ENCODE measurements around the gene WRAP73.

Gene WRAP73

DNA sequence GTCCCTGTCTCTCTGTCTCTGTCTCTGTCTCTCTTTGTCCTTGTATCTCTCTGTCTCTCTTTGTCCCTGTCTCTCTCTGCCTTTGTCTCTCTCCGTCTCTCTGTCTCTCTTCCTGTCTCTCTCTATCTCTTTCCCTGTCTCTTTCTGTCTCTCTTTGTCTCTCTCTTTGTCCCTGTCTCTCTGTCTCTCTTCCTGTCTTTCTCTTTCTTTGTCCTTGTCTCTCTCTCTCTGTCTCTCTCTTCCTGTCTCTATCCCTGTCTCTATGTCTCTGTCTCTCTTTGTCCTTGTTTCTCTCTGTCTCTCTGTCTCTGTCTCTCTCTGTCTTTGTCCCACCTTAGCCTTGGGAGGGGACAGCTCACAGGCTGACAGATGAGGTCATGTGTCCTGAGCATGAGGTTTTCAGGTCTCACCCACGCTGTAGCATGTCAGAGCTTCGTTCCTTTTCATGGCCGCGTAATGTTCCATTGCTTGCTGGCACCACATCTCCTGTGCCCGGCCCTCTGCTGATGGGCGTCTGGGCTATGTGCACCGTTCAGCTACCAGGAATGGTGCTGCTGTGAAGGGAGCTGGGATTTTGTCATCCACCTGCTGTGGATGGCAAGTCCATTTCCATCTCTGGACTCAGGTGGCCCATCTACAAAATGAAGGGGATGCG, 30.0 kb upstream of the WRAP73 start:
- TF ChIP-seq, protein P1, sequence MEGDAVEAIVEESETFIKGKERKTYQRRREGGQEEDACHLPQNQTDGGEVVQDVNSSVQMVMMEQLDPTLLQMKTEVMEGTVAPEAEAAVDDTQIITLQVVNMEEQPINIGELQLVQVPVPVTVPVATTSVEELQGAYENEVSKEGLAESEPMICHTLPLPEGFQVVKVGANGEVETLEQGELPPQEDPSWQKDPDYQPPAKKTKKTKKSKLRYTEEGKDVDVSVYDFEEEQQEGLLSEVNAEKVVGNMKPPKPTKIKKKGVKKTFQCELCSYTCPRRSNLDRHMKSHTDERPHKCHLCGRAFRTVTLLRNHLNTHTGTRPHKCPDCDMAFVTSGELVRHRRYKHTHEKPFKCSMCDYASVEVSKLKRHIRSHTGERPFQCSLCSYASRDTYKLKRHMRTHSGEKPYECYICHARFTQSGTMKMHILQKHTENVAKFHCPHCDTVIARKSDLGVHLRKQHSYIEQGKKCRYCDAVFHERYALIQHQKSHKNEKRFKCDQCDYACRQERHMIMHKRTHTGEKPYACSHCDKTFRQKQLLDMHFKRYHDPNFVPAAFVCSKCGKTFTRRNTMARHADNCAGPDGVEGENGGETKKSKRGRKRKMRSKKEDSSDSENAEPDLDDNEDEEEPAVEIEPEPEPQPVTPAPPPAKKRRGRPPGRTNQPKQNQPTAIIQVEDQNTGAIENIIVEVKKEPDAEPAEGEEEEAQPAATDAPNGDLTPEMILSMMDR (IDR thresholded peaks at IDR 0.05): no peak

DNA sequence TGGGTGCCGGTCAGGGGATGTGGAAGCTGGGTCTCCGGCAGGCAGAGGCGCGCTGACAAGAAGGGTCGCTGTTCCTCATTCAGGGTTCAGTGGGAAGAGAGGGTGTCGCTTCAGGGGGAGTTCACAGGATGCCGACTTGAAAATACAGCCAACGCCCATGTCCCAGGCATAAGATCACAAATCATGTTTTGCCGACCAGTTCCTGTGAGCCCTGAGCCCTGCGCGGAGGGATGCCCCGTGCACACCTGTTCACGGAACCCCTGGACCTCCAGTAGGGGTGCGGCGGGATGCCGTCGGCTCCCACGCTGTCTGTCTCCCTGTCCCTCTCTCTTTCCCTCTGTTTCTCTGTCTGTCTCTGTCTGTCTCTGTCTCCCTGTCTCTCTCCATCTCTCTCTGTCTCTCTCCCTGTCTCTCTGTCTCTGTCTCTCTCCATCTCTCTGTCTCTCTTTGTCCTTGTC, 29.2 kb upstream of the WRAP73 start:
- TF ChIP-seq, protein P1 (IDR thresholded peaks at IDR 0.05): no peak

DNA sequence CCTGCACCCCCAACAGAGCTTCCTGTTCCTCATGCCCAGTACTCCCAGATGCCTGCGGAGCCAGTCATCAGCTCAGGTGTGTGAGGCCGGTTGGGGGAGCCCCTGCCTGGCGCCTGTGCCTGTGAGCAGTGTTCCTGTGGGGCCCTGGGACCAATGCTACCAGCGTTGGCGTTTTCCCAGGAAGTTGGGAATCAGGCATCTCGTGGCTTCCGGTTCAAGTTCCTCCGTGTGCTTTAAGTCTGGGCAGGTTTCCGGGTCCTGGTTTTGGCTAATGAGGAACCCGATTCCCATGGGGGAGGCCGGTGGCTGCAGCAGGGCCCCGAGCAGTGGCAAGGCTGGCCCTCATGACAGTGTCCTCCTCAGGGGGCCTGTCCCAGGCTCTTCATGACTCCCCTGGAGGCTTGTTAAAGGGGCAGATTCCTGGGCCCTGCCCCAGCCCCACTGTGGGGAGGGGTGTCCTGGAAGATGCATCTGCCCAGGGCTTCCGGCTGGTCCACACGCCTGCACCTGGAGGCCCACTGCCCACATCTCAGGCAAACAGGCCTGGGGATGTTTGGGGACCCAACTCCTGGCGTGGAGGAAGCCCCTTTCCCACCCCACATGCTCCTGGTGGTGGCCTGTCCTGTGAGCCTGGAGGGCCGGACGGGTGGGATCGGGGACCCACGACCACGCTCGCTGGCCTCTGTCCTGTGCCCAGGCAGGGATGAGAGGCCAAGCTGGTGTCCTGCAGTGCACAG, 28.6 kb upstream of the WRAP73 start:
- TF ChIP-seq, protein P1 (IDR thresholded peaks at IDR 0.05): no peak

DNA sequence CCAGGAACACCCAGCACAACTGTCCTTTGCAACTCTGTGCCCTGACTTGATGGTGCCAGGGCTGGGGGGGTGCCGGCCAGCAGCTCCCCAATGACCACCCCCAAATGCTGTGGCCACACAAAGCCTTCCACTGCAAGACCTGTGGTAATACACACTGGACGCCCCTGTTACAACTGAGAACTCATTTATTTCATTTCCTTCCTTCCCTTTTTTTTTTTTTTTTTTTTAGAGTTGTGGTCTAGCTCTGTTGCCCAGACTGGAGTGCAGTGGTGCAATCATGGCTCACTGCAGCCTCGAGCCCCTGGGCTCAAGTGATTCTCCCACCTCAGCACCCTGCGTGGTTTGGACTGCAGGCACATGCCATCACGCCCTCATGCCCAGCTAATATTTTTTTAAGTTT, 27.6 kb upstream of the WRAP73 start:
- TF ChIP-seq, protein P1 (IDR thresholded peaks at IDR 0.05): no peak

DNA sequence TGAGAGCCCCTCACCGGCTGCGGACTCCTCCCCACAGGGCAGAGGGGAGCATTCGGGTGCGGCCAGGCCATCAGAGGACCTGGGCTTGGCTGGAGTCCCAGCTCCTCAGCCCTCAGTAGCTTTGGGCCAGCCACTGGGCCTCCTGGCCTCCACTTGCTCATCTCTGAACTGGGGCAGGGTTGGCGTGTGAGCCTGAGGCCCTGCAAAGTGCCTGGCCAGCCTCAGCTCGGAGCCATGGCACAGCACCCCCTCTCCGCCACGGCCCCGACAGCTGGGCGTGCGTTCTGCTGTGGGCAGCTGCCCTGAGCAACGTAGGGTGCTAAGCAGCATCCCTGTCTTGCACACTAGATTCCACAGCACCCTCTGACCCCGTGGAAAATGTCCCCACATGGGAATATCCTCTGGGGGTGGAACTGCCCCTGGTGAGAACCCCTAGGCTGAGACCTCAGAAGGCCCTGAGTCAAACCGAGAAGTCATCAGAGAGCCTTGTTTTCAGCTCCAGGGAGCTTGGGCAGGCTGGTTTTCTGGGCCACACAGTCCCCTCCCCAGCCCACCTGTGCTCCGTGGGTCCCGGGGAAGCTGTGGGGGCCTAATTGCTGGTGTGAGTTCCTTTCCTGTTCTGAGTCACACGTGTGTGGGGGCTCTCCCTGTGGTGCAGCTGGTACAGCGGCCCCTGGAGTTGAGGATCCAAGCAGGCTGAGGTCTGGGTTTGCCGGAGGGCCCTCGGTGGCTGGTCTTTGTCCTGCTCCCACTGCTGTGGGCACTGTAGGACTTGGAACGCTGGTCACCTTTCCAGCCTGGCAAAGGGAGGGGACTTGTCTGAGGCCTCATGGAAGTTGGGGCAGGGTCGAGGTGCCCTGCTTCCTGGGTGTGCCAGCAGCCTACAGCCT, 26.9 kb upstream of the WRAP73 start:
- TF ChIP-seq, protein P1 (IDR thresholded peaks at IDR 0.05): no peak

DNA sequence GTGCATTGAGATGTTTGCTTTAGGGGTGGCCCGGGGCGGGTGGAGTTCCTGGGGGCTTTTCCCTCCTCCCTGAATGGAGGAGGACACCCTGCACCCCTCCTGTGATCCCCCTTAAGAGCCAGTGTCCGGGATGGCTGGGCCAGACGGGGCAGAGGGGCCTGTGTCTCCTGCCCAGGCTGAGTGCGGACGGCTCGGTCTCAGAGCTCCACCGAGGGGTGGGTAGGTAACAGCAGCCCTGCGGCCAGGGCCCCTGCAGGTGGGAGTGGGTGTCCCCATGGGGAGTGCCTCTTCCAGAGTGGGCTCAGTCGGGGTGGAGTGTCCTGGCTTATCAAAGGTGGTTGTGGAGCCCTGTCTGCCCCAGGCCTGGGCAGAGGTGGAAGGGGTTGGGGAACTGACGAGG, 25.5 kb upstream of the WRAP73 start:
- TF ChIP-seq, protein P1 (IDR thresholded peaks at IDR 0.05): no peak
